ENCODE results near the gene YIF1A.

Gene YIF1A

GRCh38 chr11:66333220-66333877 lies 44.4 kb upstream of the YIF1A start:
- H3K36me3 ChIP-seq (replicated peaks; ENCODE audit: low read depth, low read length), result peaks cover 7% of the 10 kb centered on the region
- H3K27ac ChIP-seq (ENCODE audit: low read length), result no peak overlapping the region
- H2AFZ ChIP-seq (ENCODE audit: low read depth, low read length), result no peak overlapping the region
- no peak overlapping the region for H3K9ac ChIP-seq (ENCODE audit: low read length)
- TF ChIP-seq CTCF (IDR thresholded peaks at IDR 0.05; ENCODE audit: low read depth, low read length) (no peak), EZH2phosphoT487 (IDR thresholded peaks at IDR 0.05; ENCODE audit: low read depth) (no peak)
- H3K4me3 ChIP-seq (ENCODE audit: low read length), result no peak overlapping the region
- H3K4me2 ChIP-seq (ENCODE audit: low read length), result no peak overlapping the region
- no peaks in the 10 kb centered on the region for H4K20me1 ChIP-seq (ENCODE audit: insufficient read depth, low read length)
- H3K9me3 ChIP-seq (ENCODE audit: insufficient read depth, low read length), result no peaks in the 10 kb centered on the region
- H3K79me2 ChIP-seq (ENCODE audit: low read length), result no peaks in the 10 kb centered on the region
- H3K27me3 ChIP-seq (ENCODE audit: low read depth, low read length), result no peaks in the 10 kb centered on the region
- H3K4me1 ChIP-seq (ENCODE audit: low read length), result peaks cover 6% of the 10 kb centered on the region

- Histone ChIP-seq H3K9ac (ENCODE audit: low read length) (no peak overlapping the region), H3K27ac (ENCODE audit: low read length) (no peak overlapping the region), H3K4me3 (ENCODE audit: low read length) (no peak overlapping the region), H3K36me3 (replicated peaks; ENCODE audit: low read depth, low read length) (peaks cover 5% of the 10 kb centered on the region), H3K27me3 (ENCODE audit: low read depth, low read length) (no peaks in the 10 kb centered on the region), H2AFZ (ENCODE audit: low read depth, low read length) (no peak overlapping the region), H3K4me2 (ENCODE audit: low read length) (no peak overlapping the region), H3K4me1 (ENCODE audit: low read length) (peaks cover 11% of the 10 kb centered on the region), H3K9me3 (ENCODE audit: insufficient read depth, low read length) (no peaks in the 10 kb centered on the region), H3K79me2 (ENCODE audit: low read length) (no peaks in the 10 kb centered on the region), H4K20me1 (ENCODE audit: insufficient read depth, low read length) (no peaks in the 10 kb centered on the region)
- TF ChIP-seq CTCF (IDR thresholded peaks at IDR 0.05; ENCODE audit: low read depth, low read length), result no peak
- no peak for TF ChIP-seq EZH2phosphoT487 (IDR thresholded peaks at IDR 0.05; ENCODE audit: low read depth)
Observed at GRCh38 chr11:66332371-66333219, 43.7 kb upstream of the YIF1A start.

- no peaks in the 10 kb centered on the region for H4K20me1 ChIP-seq (ENCODE audit: insufficient read depth, low read length)
- H3K36me3 ChIP-seq (replicated peaks; ENCODE audit: low read depth, low read length), result no peaks in the 10 kb centered on the region
- no peak overlapping the region for H3K9ac ChIP-seq (ENCODE audit: low read length)
- no peaks in the 10 kb centered on the region for H3K9me3 ChIP-seq (ENCODE audit: insufficient read depth, low read length)
- H3K79me2 ChIP-seq (ENCODE audit: low read length), result no peaks in the 10 kb centered on the region
- no peak overlapping the region for H3K4me3 ChIP-seq (ENCODE audit: low read length)
- no peak overlapping the region for H3K27ac ChIP-seq (ENCODE audit: low read length)
- no peak overlapping the region for H3K4me2 ChIP-seq (ENCODE audit: low read length)
- peaks cover 11% of the 10 kb centered on the region for H3K4me1 ChIP-seq (ENCODE audit: low read length)
- TF ChIP-seq CTCF (IDR thresholded peaks at IDR 0.05; ENCODE audit: low read depth, low read length), result no peak
- no peak for TF ChIP-seq EZH2phosphoT487 (IDR thresholded peaks at IDR 0.05; ENCODE audit: low read depth)
- no peak overlapping the region for H2AFZ ChIP-seq (ENCODE audit: low read depth, low read length)
- H3K27me3 ChIP-seq (ENCODE audit: low read depth, low read length), result no peaks in the 10 kb centered on the region
Observed at GRCh38 chr11:66331542-66332370, 42.8 kb upstream of the YIF1A start.

- Histone ChIP-seq H2AFZ (ENCODE audit: low read depth, low read length) (no peak overlapping the region), H3K4me1 (ENCODE audit: low read length) (peaks cover 11% of the 10 kb centered on the region), H3K4me2 (ENCODE audit: low read length) (no peak overlapping the region), H4K20me1 (ENCODE audit: insufficient read depth, low read length) (no peaks in the 10 kb centered on the region), H3K27me3 (ENCODE audit: low read depth, low read length) (no peaks in the 10 kb centered on the region), H3K4me3 (ENCODE audit: low read length) (no peak overlapping the region), H3K27ac (ENCODE audit: low read length) (no peak overlapping the region), H3K79me2 (ENCODE audit: low read length) (no peaks in the 10 kb centered on the region), H3K36me3 (replicated peaks; ENCODE audit: low read depth, low read length) (no peaks in the 10 kb centered on the region), H3K9ac (ENCODE audit: low read length) (no peak overlapping the region), H3K9me3 (ENCODE audit: insufficient read depth, low read length) (no peaks in the 10 kb centered on the region)
- TF ChIP-seq EZH2phosphoT487 (IDR thresholded peaks at IDR 0.05; ENCODE audit: low read depth) (no peak), CTCF (IDR thresholded peaks at IDR 0.05; ENCODE audit: low read depth, low read length) (no peak)
Observed at GRCh38 chr11:66330931-66331330, 42.0 kb upstream of the YIF1A start.

Data from OCI-LY3 (cell line).